NCI-H345 treated with DMSO at 0.1 percent for 48 hours (cell line): ENCODE results near the gene NEK6.

Source experiments
- DNase-seq: peaks from one replicate; lab custom pipeline; 2025; ENCODE audit not compliant: unreplicated experiment; lab: John Stamatoyannopoulos, UW

NEK6 gene

DNA sequence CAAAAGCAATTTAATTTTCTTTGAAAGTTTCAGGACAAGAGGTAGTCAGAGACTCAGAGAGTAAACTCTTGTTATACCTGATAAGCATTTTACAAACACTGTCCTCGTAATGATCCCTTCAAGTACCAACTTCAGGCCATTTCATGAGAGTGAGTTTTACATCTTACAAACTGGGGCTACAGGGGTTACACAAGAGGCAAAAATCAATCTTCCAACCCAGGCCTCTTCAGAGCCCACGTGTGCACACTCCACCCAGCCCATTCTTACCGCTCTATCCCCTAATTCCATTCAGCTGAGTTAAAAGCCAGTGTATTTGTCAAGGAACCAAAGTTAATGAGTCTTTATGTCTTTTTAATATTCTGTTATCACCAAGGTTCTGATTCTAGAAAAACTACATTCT lies 110.9 kb downstream of the NEK6 start:
- DNase-seq, result no peak

DNA sequence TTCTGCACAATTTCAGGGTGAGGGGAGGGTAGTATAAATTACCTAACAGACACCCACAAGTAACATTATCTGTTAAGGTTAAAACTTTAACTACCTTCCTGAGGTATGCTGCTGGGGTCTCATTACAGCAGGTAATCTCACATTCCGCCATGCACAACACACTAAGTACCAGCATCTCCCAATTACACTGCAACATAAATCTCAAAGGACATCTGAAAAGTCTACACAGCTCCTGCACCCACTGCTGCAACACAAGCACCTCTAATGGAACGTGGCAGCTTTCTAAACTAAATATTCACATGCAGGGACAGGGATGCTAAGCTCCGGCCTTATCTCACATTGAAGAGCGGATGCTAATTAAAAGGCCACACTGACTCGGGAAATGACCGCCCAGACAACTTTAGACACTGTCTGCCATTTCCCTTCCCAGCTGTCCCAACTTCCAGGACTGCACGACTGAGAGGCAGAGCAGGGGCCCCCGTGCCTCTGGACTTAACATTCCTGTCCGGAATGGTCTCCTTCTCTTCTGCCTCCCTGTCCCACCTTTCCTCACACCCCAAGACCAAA lies 111.6 kb downstream of the NEK6 start:
- no peak for DNase-seq

DNA sequence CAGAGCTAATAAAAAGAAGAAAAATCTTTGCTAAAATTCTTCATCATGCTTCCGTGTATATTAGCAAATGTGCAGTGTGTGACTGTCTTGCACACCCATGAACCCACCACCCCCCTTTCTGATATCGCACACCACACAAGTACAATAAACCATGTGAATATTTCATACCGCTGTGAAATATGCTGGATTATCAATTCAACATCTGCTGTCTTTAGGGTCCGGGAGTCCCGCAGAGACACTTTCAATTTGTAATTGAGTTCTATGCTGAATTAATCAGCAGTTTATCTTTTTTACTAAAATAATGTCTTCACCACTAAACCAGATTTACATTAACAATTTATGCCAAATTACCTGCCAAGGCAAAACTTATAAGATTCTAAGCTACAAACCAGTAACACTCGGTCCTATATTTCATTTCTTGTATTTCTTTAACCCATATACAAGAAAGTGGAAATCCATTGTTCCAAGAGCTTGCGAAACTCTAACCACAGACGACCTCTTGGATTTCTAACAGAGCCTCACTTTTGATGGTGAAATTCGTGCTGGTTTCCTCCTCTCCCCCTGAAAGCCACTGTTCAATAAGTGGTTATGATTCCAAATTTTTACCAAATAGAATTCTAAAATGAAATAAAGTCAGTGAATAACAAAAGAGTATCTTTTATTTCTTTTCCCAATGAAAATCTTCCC lies 113.3 kb downstream of the NEK6 start:
- no peak for DNase-seq

DNA sequence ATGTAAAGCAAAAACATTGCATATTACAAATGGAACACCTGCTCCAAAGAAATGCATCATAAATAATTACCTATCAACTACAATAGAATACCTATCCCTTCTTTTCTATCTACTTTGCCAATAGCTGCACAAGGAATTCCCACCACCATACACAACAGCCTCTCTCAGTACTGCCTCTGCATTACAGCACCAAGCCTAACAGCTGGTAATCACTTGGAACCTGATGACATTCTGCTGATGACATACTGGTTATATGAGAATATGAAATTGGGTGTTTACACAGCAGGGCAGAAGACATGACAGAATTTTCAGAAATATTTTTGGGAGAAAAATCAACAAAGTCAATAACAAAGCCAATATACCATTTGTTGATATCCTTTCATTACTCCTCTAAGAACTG lies 114.3 kb downstream of the NEK6 start:
- no peak for DNase-seq

DNA sequence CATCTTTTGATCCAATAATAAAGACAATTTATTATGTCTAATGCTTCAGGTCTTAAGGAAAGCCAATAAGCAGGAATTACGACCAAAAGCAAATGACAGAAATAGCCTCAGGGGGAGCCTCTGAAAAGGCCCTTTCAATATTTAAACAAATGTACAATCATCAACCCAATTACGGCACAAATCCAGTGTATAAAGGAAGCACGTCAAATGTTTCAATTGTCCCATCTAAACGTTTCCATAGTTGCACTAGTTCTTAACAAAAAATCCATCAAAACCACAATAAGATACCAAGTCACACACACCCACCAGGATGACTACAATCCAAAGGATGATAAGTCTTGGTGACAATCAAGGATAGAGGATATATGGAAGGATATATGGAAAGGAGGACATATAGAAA lies 115.6 kb downstream of the NEK6 start:
- DNase-seq, result no peak

DNA sequence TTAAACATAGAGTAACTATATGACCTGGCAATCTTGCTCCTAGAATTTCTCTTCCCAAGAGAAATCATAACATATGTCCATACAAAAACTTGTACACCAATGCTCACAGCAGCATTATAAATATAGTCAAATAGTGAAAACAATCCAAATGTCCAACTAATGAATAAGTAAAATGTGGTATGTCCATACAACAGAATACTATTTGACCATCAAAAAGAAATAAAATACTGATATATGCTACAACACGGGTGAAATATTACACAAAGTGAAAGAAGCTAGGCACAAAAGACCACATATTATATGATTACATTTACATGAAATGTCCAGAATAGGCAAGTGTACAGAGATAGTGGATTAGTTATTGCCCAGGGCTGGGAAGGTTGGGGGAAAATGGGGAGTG lies 116.1 kb downstream of the NEK6 start:
- no peak for DNase-seq

DNA sequence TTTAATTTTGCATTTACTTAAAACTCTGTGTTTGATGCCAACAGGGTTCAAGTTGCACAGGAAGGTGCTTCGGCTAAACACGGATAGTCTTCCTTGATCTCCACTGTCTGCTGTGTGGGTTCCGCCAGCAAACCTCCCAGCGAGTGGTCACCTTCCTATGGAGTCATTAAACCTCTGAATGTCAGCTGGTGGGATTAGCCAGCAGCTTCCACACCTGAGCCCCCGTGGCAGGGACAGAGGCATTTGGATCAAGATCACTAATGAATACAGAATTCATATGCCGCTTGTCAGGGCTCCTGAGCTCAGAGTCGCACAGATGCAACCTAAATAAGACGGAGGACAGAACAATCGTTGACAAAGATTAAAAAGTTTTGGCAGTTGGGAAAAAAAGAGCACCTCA lies 118.0 kb downstream of the NEK6 start:
- DNase-seq, result no peak

DNA sequence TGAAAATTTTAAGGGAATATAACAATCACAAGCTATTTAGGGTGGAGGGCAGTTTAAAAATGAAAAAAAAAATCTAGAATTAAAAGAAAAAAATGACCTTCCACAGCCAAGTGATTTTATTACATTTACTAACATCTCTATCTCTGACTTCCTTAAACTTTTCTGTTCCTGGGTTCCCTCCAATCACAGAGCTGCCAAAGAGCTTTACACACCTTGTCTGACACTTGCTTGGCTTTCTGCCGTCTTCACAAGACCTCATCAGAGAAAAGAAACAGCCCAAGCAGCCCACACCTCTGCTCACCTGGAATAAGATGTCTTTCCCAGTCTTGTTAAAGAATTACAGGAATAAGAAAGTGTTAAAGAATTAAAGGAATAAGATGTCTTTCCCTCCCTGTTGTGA lies 118.6 kb downstream of the NEK6 start:
- no peak for DNase-seq

DNA sequence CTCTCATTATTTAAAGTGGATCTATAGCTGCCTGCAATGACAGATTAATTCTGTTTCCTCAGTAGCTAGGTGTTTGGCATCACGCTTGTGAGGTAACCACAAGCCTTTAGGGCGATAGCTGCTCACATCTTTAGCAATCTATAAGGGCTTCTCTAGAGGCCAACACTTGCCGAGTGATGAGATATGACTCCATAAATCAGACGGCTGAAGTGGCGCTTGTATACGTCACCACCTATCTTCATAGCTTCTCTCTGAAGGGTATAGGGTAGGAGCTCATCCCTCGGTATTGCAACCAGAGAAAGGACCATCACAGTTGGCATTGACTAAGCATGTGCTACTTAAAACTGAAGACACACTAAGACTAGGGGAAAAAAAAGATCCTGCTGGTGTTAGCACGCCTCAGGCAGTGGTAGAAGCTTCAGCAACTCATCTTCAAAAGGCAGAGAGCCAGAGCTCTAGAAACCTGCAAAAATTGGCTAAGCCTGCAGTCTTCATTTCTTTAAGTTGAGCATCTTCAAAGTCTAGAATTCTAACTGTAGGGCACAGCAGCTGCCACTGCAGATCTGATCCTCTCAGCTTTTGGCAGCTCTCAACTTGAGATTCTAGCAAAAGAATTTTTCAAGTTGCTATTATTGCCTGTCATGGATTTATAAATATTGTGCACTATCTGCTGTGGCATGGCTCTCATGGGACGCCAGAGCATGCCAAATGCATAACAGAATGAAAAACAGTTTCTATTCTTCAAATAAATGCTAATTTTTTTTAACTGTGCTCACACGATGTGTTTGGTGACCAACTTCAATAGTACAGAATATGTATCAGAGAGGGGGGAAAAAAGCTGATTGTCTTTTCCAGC lies 120.0 kb downstream of the NEK6 start:
- no peak for DNase-seq

DNA sequence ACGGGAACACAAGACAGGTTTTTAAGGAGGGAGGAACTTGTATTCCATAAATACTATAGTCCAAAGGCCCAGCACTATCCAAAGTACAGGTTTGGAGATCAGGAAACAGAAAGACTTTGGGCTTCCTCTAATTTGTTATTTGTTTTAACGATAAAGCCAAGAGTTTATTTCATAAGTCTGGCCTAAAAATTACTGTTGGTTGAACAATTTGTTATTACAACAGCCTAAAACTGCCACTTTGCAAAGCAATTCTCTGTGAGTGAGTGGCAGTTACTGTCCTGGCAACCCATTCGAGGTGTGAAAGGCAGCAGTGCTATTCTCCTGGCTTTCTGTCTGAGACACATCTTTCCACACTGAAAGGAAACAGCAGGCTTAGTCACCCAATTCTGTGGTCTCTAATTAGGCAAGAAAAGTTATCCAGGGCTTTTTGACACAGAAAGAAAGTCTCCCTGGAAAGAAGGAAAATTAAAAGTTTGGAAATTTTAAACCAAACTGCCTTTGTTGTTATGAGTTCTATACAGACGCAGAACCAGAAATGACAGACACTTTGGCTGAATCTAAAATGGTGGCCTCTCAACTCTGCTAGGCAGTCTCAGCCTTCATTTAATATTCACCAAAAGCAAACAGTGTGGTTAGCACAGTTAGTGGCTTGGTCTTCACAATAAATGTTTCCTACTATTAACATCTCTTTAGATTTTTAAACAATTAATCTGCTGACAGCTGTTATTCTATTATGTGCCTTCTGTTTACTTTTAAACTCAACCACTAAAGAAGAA lies 123.6 kb downstream of the NEK6 start:
- no peak for DNase-seq

DNA sequence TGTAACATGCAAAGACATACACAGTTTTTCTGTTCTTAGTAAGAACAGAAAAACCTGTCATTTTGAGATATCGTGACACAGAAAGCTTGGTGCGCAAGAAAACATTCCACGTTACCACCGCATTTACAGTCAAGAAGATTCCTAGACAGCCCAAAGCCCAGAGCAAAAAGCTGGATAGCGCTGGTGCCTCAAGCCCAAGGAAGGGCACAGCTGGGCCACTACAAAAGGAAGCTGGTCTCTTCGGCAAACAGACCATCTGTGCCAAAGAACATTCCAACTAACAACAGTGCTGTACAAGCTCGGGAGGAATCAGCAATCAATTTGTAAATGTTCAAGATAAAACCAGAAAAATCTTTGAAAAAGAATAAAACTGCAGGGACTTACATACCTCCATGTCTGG lies 126.5 kb downstream of the NEK6 start:
- DNase-seq, result no peak

DNA sequence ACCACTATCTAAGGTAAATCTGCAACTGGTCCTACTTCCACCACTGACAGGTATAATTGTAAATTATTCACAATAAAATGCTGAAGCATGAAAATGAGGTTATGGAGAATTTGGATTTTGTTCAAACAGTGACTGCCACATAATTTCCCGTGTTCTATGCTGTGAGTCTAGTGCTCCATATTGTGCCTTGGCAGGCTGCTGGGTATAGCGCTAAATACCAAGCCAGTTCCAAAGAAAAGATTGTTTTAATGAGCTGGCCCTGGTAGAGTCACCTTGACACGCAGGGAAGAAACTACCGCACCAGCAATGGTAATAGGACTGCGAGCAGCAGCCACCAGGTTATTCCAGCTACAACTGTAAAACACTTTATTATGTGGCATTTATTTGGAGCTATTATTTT lies 127.1 kb downstream of the NEK6 start:
- DNase-seq, result no peak

DNA sequence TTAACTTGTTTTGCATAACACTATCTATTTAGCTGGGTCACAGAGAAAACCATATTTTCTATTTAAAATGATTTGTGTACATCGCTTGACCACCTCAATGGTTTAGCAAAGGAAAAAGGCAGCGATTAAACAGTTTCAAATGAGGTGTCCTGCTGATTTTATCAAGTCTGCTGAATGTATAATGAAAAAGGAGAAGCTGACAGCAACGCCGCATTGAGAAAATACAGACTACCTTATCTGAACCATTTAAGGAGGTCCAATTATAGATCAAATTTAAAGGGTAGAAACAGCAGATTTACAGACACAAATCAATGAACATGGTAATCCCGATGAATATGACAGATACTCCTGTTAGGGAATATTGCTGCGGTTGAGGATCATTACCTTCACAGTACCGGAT lies 127.9 kb downstream of the NEK6 start:
- no peak for DNase-seq

DNA sequence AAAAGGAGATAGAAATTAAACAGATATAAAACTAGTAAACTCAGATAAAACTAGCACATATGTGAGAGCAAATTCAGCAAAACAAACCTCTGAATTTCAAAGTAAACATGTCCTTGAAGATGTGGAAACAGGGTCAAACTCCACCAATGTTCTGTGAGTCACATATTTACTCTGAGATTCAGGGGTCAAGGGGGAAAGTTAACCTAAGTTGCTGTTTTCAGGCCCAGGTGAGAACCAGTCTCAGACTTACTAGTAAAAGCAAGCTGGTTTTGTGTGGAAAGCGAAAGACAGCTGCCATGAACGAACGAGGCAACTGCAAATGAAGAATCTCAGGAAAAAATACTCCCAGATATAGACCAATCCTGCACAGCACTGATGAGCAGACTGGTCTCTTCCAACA lies 128.5 kb downstream of the NEK6 start:
- no peak for DNase-seq

DNA sequence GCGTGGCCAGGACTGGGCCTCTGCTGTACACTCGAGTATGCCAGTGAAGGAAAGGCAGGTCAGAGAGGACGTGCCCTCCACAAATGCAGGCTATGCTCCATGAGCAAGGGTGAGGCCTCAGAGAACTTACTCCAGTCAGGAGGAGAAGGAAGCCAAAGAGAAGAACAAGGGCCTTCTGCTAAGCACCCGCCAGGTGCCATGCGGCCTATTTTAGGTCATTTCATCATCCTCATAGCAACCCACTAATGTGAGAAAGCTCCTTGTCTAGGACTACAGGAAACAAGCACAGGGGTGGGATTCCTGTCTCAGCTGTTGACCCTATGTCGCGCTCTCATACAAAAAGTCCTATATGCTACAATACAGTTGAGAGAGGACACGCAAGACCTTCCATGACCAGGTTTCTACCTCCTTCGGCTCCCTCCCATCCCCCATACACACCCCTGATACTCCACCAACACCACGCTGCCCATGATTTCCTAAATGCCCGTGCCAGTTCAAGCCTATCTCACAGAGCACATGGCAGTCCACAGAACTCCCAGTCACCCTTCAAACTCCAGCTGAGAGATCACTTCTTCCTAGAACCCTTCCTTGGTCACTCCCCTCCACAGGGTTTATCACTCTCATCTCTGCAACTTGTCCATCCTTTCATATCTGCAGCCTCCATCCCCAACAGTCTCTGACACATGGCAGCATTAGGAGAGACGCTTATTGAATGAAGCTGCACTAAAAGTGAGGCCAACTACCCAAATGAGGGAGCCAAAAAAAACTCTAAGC lies 130.7 kb downstream of the NEK6 start:
- no peak for DNase-seq

DNA sequence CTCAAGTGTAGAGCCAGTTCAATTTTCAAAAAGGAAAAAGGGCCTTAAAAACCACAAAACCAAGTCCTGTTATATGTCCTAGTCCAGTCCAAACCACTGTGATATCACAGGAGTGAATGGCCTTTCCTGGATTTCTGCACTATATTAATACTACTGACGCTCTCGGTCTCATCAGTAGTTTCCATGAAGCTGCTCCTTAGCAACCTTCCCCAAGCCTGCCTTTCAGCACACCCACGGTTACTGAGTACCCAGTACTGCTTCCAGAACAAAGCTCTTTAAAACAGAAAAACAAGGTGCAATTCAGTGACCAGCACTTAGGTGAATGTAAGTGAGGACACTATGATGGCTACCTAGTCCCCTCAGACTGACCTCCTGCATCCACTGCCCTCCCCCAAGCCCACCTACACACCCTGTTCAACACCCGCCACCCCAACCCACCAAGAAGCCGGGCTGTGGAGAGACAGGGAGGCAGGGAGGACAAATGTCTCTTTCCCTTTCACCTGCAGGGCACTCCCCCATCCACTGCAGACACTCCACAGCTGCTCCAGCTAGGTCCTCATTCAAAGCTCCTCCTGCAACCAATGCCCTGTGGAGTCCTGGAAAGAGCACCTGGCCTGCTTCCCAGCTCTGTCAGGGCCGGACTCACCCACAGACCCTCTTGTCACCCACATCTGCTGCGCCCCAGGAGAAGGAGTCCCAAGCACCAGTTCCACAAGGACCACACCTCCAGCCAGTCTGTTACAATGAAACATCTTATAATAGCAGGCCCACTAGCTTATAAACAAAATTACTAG lies 131.6 kb downstream of the NEK6 start:
- peak; percentile 63 for DNase-seq

DNA sequence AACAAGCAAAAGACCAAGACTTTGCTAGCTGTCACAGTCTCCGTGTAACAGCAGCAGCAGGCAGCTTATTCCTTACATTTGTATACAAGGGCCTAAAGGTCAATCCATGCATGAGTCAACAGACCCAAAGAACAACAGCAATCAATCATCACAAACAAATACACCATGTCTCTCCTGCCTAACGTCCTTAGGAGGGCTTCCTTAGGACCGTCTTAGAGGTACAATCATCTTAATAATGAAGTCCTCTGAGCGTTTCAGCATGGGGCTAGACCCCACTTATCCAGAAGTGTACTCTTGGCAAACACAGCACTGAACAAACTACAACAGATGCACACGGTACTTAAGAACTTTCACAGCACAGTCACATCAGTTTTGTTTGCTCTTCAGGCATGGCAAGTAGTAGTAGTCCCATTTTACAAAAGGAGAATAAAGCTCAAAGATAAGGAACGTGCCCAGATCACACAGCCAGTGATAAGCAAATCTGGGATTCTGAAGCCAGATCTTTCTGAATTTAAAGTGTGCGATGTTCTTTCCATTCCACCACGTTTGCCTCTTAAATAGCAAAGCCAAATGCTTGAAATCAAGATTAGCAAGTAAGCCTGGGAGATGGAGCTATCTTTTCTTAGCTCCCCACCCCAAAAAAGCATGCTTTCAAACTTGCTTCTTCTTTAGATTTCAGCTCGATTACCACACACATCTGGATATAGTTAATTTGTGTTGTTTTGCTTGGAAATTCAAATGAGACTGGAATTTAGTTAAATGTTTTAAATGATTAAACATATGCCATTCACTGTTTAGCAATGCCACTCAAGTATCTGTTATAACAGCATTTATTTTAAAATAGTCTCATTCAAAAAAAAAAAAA lies 133.3 kb downstream of the NEK6 start:
- DNase-seq, result no peak

DNA sequence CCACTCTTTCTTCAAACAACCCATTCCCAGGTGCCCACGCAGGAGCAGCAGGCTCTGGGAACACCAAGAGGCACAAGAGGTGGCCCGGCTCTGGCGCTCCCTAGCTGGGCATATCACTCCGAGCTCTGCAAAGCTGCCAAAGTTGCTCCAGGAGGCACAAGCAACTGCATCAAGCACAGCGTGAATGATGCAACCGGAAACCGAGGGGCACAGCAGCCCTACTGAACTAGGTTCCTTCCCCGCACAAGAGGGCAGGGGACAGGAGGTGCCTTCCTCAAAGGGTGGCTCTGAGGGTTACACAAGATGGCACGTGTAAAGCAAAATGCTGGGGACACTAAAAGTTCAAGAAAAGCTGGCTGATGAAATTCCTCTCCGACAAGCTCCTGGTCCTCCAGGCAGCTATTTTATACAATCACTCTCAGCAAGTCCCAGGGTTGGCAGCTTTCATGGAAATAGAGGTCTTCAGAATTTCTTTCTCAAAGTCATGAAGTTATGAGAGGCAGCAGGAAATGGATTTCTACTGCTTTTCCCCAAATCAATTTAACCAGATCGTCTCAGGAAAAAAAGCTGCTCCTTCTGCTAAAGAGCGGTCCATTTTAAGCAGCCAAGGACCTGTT lies 134.6 kb downstream of the NEK6 start:
- no peak for DNase-seq
